NB4 (cell line): ENCODE measurements around the gene FSTL3.
"Not testable (repeated sequence)": the region's sequence is repeated elsewhere in the genome, so short reads cannot be mapped to it uniquely, and the experiment has no call there.

Source experiments
- CTCF ChIP-seq: IDR thresholded peaks from one replicate; pipeline ENCODE4 v1.5.1; 2012; ENCODE audit warnings: low read depth, low read length
- MAX ChIP-seq: IDR thresholded peaks from 2 replicates; pipeline ENCODE4 v1.6.1; 2011; ENCODE audit warnings: low read depth, low read length
- MYC ChIP-seq: IDR thresholded peaks from 2 replicates; pipeline ENCODE4 v1.6.1; 2011; ENCODE audit warnings: low read depth, low read length
- POLR2A ChIP-seq: IDR thresholded peaks from 2 replicates; pipeline ENCODE4 v1.6.1; 2011; ENCODE audit warnings: mild to moderate bottlenecking; ENCODE audit not compliant: insufficient read length; ENCODE audit errors: extremely low read depth

- not testable (repeated sequence) for TF ChIP-seq POLR2A, CTCF, MYC, MAX
Measured at GRCh38 chr19:729564-729963, 53.4 kb downstream of the FSTL3 start.
